DOHH2 (cell line): Measurements from ENCODE around the gene MPZL2.

Experiments
- CTCF ChIP-seq: fragments of 200-600 bp; sonication (generic); IDR thresholded peaks from one replicate; pipeline ENCODE4 v1.5.1; 2014; ENCODE audit warnings: antibody characterized with exemption, mild to moderate bottlenecking, low read depth, low read length; ENCODE audit not compliant: poor library complexity, severe bottlenecking
- EZH2phosphoT487 ChIP-seq: fragments of 200-600 bp; sonication (generic); IDR thresholded peaks from 2 replicates; pipeline ENCODE4 v1.6.1; 2017; ENCODE audit warnings: borderline replicate concordance, mild to moderate bottlenecking, antibody characterized with exemption, low read length, moderate library complexity, mixed read lengths

GRCh38 chr11:118263112-118263511 is 985 bp downstream of the MPZL2 start:
- no peak for TF ChIP-seq CTCF
- TF ChIP-seq EZH2phosphoT487: no peak
